C1 segment of cervical spinal cord (tissue), 14 donors: ENCODE data around the gene MTRF1.

ENCODE experiments used
- DNase-seq, 14 donors: peaks; one replicate each; lab custom pipeline; 2025; lab: John Stamatoyannopoulos, UW

The MTRF1 gene

GRCh38 chr13:41224113-41225110, 39.0 kb downstream of the MTRF1 start:
- no peak for DNase-seq

GRCh38 chr13:41222259-41222852, 41.0 kb downstream of the MTRF1 start:
- DNase-seq, result peak in 4 of 14 donors; percentile 1 to 16 (median 10)

- DNase-seq, result no peak
Observed at GRCh38 chr13:41220401-41220800, 43.0 kb downstream of the MTRF1 start.

GRCh38 chr13:41216160-41216559, 47.2 kb downstream of the MTRF1 start:
- DNase-seq, result no peak

GRCh38 chr13:41213919-41214318, 49.5 kb downstream of the MTRF1 start:
- DNase-seq, result no peak

GRCh38 chr13:41213316-41213715, 50.1 kb downstream of the MTRF1 start:
- no peak for DNase-seq

- no peak for DNase-seq
Observed at GRCh38 chr13:41212881-41213280, 50.5 kb downstream of the MTRF1 start.

- DNase-seq, result no peak
Observed at GRCh38 chr13:41211062-41211461, 52.3 kb downstream of the MTRF1 start.

GRCh38 chr13:41206467-41206866, 56.9 kb downstream of the MTRF1 start:
- DNase-seq, result no peak

- DNase-seq, result no peak
Observed at GRCh38 chr13:41203810-41204209, 59.6 kb downstream of the MTRF1 start.

GRCh38 chr13:41200126-41200525, 63.2 kb downstream of the MTRF1 start:
- DNase-seq, result no peak

GRCh38 chr13:41199526-41199925, 63.9 kb downstream of the MTRF1 start:
- no peak for DNase-seq

GRCh38 chr13:41199079-41199478, 64.3 kb downstream of the MTRF1 start:
- DNase-seq, result no peak

GRCh38 chr13:41196620-41197019, 66.8 kb downstream of the MTRF1 start:
- no peak for DNase-seq

- no peak for DNase-seq
Observed at GRCh38 chr13:41196011-41196410, 67.4 kb downstream of the MTRF1 start.

- DNase-seq, result peak; percentile 24 to 95 (median 89)
Observed at GRCh38 chr13:41193919-41194824, 69.2 kb downstream of the MTRF1 start, which contains the start of gene KBTBD7. TSS of gene KBTBD7 (minus strand) at chr13:41194569. CDS start at chr13:41194257, 312 bp downstream.

GRCh38 chr13:41193469-41193868, 69.9 kb downstream of the MTRF1 start:
- peak in 1 of 14 donors; percentile 15 for DNase-seq

- no peak for DNase-seq
Observed at GRCh38 chr13:41188584-41188983, 74.8 kb downstream of the MTRF1 start.

- DNase-seq, result no peak
Observed at GRCh38 chr13:41186481-41186880, 76.9 kb downstream of the MTRF1 start.

GRCh38 chr13:41182231-41182630, 81.1 kb downstream of the MTRF1 start:
- no peak for DNase-seq

GRCh38 chr13:41179593-41180250, 83.7 kb downstream of the MTRF1 start:
- DNase-seq, result no peak
